K562 (cell line): ENCODE data around the gene NPR3. TPM values are rescaled to one million over a fixed set of nuclear protein-coding genes. Genes with fewer than 3 reads are reported as not detected.

Source experiments
- ATAC-seq: fragments of 200-7000 bp; cut with Tn5 transposase; 3 replicates; pipeline ENCODE4 v1.9.1; 2020; ENCODE audit warnings: moderate library complexity
- BruUV-seq: library from RNA; stranded (reverse); fragments of 400-500 nt; replicated peaks from 2 replicates; lab custom pipeline; 2021; lab: Mats Ljungman, UMichigan
- CTCF ChIA-PET: fragments of 300-600 bp; formaldehyde crosslinking; extraction: SDS; loops from one replicate; lab custom pipeline; 2021; ENCODE audit warnings: low intra/inter-chr PET ratio; lab: Yijun Ruan, JAX
- POLR2A ChIA-PET: fragments of 300-600, 350-650 bp; sonication (Branson Sonifier 250); formaldehyde crosslinking; extraction: SDS; loops from one replicate; lab custom pipeline; 2021; ENCODE audit warnings: antibody characterized with exemption, inconsistent platforms; lab: Yijun Ruan, JAX
- DNase-seq, 4 experiments: peaks; one replicate each; pipeline versions ENCODE4 v3.0.0 to v3.0.0-alpha.2; 2011 to 2018; ENCODE audit warnings: low spot score in 3 of 4, mixed read lengths in 3 of 4; ENCODE audit errors: extremely low read depth in 1 of 4
- FAIRE-seq: peaks from 2 replicates; lab custom pipeline; 2011; peaks lifted over from hg19 to GRCh38; lab: Jason Lieb, UNC
- H2AFZ ChIP-seq: 2 replicates; pipeline ENCODE4 v1.6.0; 2011; ENCODE audit warnings: low read depth, low read length, control low read depth, inconsistent platforms
- H3K27ac ChIP-seq: fragments of 200-600 bp; 3 replicates; pipeline ENCODE4 v1.8.0; 2011; ENCODE audit warnings: low read depth, mild to moderate bottlenecking, control low read depth, inconsistent platforms, low read length, moderate library complexity, mixed read lengths; ENCODE audit errors: extremely low read depth
- H3K27me3 ChIP-seq, 2 experiments: fragments of 300-600 bp in 1 of 2; 2 replicates in 1 of 2; 3 replicates in 1 of 2; pipeline versions ENCODE4 v1.6.0 to v1.8.0; 2011; ENCODE audit warnings: inconsistent platforms in 2 of 2, low read length in 2 of 2, mild to moderate bottlenecking in 1 of 2, mixed read lengths in 1 of 2, moderate library complexity in 1 of 2; ENCODE audit not compliant: control insufficient read depth in 2 of 2, insufficient read depth in 2 of 2
- H3K36me3 ChIP-seq: fragments of 300-600 bp; 3 replicates; pipeline ENCODE4 v1.8.0; 2011; ENCODE audit warnings: mild to moderate bottlenecking, low read length, inconsistent platforms; ENCODE audit not compliant: control insufficient read depth, insufficient read depth
- H3K4me1 ChIP-seq, 2 experiments: fragments of 200-600 bp in 1 of 2; replicated peaks in 1 of 2; 2 replicates in 1 of 2; 3 replicates in 1 of 2; pipeline versions ENCODE4 v1.5.1 to v1.8.0; 2011; ENCODE audit warnings: inconsistent platforms in 2 of 2, low read length in 2 of 2, mild to moderate bottlenecking in 1 of 2, mixed read lengths in 1 of 2, moderate library complexity in 1 of 2; ENCODE audit not compliant: control insufficient read depth in 2 of 2, insufficient read depth in 2 of 2
- H3K4me2 ChIP-seq: 2 replicates; pipeline ENCODE4 v1.6.1; 2011; ENCODE audit warnings: low read length, control low read depth, inconsistent platforms, mixed read lengths; ENCODE audit not compliant: insufficient read depth
- H3K4me3 ChIP-seq: fragments of 200-600 bp; sonication (generic), shearing (Covaris generic); 2 replicates; pipeline ENCODE4 v1.5.1; 2016; ENCODE audit warnings: control low read depth, inconsistent platforms
- H3K79me2 ChIP-seq: fragments of 200-600 bp; 3 replicates; pipeline ENCODE4 v1.8.0; 2011; ENCODE audit warnings: low read length, inconsistent platforms; ENCODE audit not compliant: control insufficient read depth, insufficient read depth
- H3K9ac ChIP-seq, 2 experiments: 2 replicates each; pipeline versions ENCODE4 v1.6.0 to v1.6.1; 2011; ENCODE audit warnings: low read depth in 2 of 2, low read length in 2 of 2, control low read depth in 1 of 2, inconsistent platforms in 1 of 2, mild to moderate bottlenecking in 1 of 2, mixed read lengths in 1 of 2; ENCODE audit not compliant: insufficient read depth in 1 of 2
- H3K9me1 ChIP-seq: one replicate; pipeline ENCODE4 v1.6.0; 2011; ENCODE audit warnings: inconsistent platforms, mild to moderate bottlenecking, low read length, moderate library complexity; ENCODE audit not compliant: control insufficient read depth, insufficient read depth
- H3K9me3 ChIP-seq: replicated peaks from 2 replicates; pipeline ENCODE4 v1.5.1; 2011; ENCODE audit warnings: low read depth, low read length, inconsistent platforms; ENCODE audit not compliant: control insufficient read depth, insufficient read depth
- H4K20me1 ChIP-seq: replicated peaks from 2 replicates; pipeline ENCODE4 v1.6.1; 2011; ENCODE audit warnings: low read length, inconsistent platforms, mixed read lengths; ENCODE audit not compliant: control insufficient read depth, insufficient read depth
- CHCHD3 ChIP-seq: fragments of 250-450 bp; sonication (Bioruptor Pico); IDR thresholded peaks from 2 replicates; pipeline ENCODE4 v2.1.2; 2022; ENCODE audit warnings: mild to moderate bottlenecking
- GABPB2 ChIP-seq: fragments of 250-450 bp; sonication (Bioruptor Pico); conservative IDR thresholded peaks from 2 replicates; pipeline ENCODE4 v1.5.1; 2021; ENCODE audit warnings: mild to moderate bottlenecking
- KDM2B ChIP-seq: fragments of 250-450 bp; sonication (Bioruptor Pico); IDR thresholded peaks from 2 replicates; pipeline ENCODE4 v1.8.0; 2021; ENCODE audit warnings: mild to moderate bottlenecking, moderate library complexity
- KDM4B ChIP-seq, 2 experiments: fragments of 450-650 bp in 1 of 2; sonication (generic) in 1 of 2; IDR thresholded peaks; 2 replicates each; pipeline ENCODE4 v1.6.1; 2016 to 2017; ENCODE audit warnings: borderline replicate concordance in 2 of 2, antibody characterized with exemption in 1 of 2, low read depth in 1 of 2, mild to moderate bottlenecking in 1 of 2
- NR4A1 ChIP-seq, 2 experiments: fragments of 250-450 bp in 1 of 2; fragments of 450-650 bp in 1 of 2; sonication (Bioruptor Pico) in 1 of 2; IDR thresholded peaks; 2 replicates each; pipeline versions ENCODE4 v1.4.0 to v1.6.1; 2016 to 2020; ENCODE audit warnings: mild to moderate bottlenecking in 2 of 2, missing compliant biosample characterization in 1 of 2, missing genetic modification characterization in 1 of 2, moderate library complexity in 1 of 2
- NUFIP1 ChIP-seq: fragments of 450-650 bp; IDR thresholded peaks from 2 replicates; pipeline ENCODE4 v1.6.1; 2018; ENCODE audit not compliant: partially characterized antibody
- TCF3 ChIP-seq: sonication (generic); formaldehyde crosslinking; IDR thresholded peaks from 2 replicates; pipeline ENCODE4 v1.4.0; 2020; ENCODE audit warnings: mild to moderate bottlenecking, missing genetic modification reagents
- TFAM ChIP-seq: fragments of 250-450 bp; sonication (Bioruptor Pico); conservative IDR thresholded peaks from 2 replicates; pipeline ENCODE4 v1.5.0; 2021; ENCODE audit warnings: mild to moderate bottlenecking, moderate library complexity
- TGIF2 ChIP-seq: sonication (generic); formaldehyde crosslinking; IDR thresholded peaks from 2 replicates; pipeline ENCODE4 v1.8.1; 2022; ENCODE audit warnings: mild to moderate bottlenecking, missing genetic modification reagents, moderate library complexity
- THRAP3 ChIP-seq: fragments of 450-650 bp; IDR thresholded peaks from 2 replicates; pipeline ENCODE4 v1.6.1; 2016; ENCODE audit warnings: mild to moderate bottlenecking, inconsistent platforms, borderline replicate concordance
- ZNF133 ChIP-seq: fragments of 250-450 bp; sonication (Bioruptor Pico); IDR thresholded peaks from 2 replicates; pipeline ENCODE4 v1.4.0; 2020; ENCODE audit warnings: mild to moderate bottlenecking
- WGBS: fragments of 100-300 bp; shearing (Covaris generic); methylation state at CpG from one replicate; pipeline ENCODE4 v1.1.6; 2016; ENCODE audit warnings: low coverage, mixed read lengths; ENCODE audit not compliant: insufficient coverage; ENCODE audit errors: missing lambda C conversion rate; 5-methylcytosine and 5-hydroxymethylcytosine counted together
- in situ Hi-C: fragments of 300-500 bp; cut with MboI; formaldehyde crosslinking; loops from 4 replicates; pipeline ENCODE4 v1.15.0; 2018; ENCODE audit warnings: inconsistent platforms, mixed read lengths
- intact Hi-C: fragments of 100-400 bp; cut with micrococcal nuclease; formaldehyde crosslinking; loops from 2 replicates; pipeline ENCODE4 v1.14.2; 2022
- polyA plus RNA-seq, 8 experiments: library from polyadenylated mRNA; depleted of rRNA in 4 of 8; stranded (reverse) in 5 of 8; unstranded in 3 of 8; fragments of >200 nt; fragmentation: Nextera tagmentation in 2 of 8; fragmentation: Illumina TruSeq in 1 of 8; extraction: Ambion mirVana in 2 of 8; extraction: Trizol in 1 of 8; gene quantifications; 2 replicates each; pipeline versions ENCODE4 v1.2.1 to v1.2.3, GENCODE V29; 2011 to 2014; ENCODE audit warnings: inconsistent platforms in 1 of 8, missing spikeins in 1 of 8
- total RNA-seq, 7 experiments: library from RNA; depleted of rRNA in 6 of 7; stranded (reverse); fragments of >200 nt in 6 of 7; fragmentation: Illumina TruSeq in 2 of 7; extraction: Trizol in 2 of 7; gene quantifications; 2 replicates each; pipeline versions ENCODE4 v1.2.1 to v1.2.3, GENCODE V29; 2011 to 2021; ENCODE audit warnings: low replicate concordance in 1 of 7
- TF ChIP-seq, protein P1 (sequence below): fragments of 450-650 bp; formaldehyde crosslinking; IDR thresholded peaks from 2 replicates; pipeline ENCODE4 v1.4.0; 2022; ENCODE audit warnings: missing genetic modification characterization
- TF ChIP-seq, protein P2 (sequence below): fragments of 250-450 bp; sonication (Bioruptor Pico); IDR thresholded peaks from 2 replicates; pipeline ENCODE4 v1.4.0; 2020; ENCODE audit warnings: mild to moderate bottlenecking, moderate library complexity
- TF ChIP-seq, protein P3 (sequence below): fragments of 200-400 bp; formaldehyde crosslinking; IDR thresholded peaks from 2 replicates; pipeline ENCODE4 v1.6.1; 2017; ENCODE audit warnings: mild to moderate bottlenecking, low read depth, low read length, moderate library complexity
- TF ChIP-seq, protein P4 (sequence below): fragments of 250-450 bp; sonication (Bioruptor Pico); IDR thresholded peaks from 2 replicates; pipeline ENCODE4 v1.5.0; 2020; ENCODE audit warnings: mild to moderate bottlenecking

NPR3 gene
- total and polyA plus RNA-seq, 9 of the 15 experiments (the other 6 are each of a cell fraction or from before 2014, with no cell fraction given) = 0.01 to 0.11 (median 0.04) TPM; not detected in 2

DNA sequence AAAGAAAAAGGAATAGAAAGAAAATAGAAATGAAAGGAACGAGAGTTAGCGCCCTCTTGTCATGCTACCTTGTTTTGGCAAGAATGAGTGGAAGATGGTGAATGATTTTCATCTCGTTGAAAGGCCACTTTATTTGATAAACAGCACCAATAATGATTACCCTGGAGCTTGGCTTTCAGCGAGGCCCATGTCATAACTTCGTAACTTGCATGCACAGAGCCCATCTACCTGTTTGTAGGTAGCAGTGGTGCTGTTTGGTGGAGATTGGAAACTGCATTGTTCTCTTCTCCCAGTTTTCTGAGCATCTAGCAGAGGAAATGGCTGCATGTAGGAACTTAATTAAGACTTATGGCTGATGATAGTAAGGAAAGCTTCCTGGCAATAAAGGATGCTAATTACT is 59.3 kb downstream of the NPR3 start:
- in situ Hi-C loops = no loop called here
- no peak for FAIRE-seq
- Histone ChIP-seq H3K4me3 (no peak overlapping the region), H3K27ac (no peak overlapping the region), H3K79me2 (no peaks in the 10 kb centered on the region), H3K36me3 (no peaks in the 10 kb centered on the region), H3K9ac (no peak overlapping the region), H2AFZ (no peak overlapping the region), H4K20me1 (no peaks in the 10 kb centered on the region), H3K4me2 (no peak overlapping the region), H3K9me3 (no peaks in the 10 kb centered on the region), H3K4me1 (no peaks in the 10 kb centered on the region), H3K9me1 (no peaks in the 10 kb centered on the region), H3K27me3 (peaks cover 0 to 4% of the 10 kb centered on the region in 2 experiments; a peak in 1 of 5 replicates)
- ChIA-PET CTCF (no interaction called here), POLR2A (no interaction called here)
- DNase-seq = no peak
- no peak for ATAC-seq
- 0% methylated on average over 5 of the region's 5 CpGs for WGBS
- no TSS peak for BruUV-seq
- intact Hi-C loops = no loop called here
- TF ChIP-seq, protein P1, sequence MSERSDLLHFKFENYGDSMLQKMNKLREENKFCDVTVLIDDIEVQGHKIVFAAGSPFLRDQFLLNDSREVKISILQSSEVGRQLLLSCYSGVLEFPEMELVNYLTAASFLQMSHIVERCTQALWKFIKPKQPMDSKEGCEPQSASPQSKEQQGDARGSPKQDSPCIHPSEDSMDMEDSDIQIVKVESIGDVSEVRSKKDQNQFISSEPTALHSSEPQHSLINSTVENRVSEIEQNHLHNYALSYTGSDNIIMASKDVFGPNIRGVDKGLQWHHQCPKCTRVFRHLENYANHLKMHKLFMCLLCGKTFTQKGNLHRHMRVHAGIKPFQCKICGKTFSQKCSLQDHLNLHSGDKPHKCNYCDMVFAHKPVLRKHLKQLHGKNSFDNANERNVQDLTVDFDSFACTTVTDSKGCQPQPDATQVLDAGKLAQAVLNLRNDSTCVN (CRISPR knock-in tag) = no peak
- TF ChIP-seq NR4A1 (CRISPR knock-in tag; IDR thresholded peaks at IDR 0.05) = no peak
- no peak for TF ChIP-seq NR4A1 (tag; IDR thresholded peaks at IDR 0.05)
- TF ChIP-seq TGIF2 (CRISPR knock-in tag) = no peak
- no peak for TF ChIP-seq NUFIP1
- TF ChIP-seq THRAP3 = no peak
- TF ChIP-seq KDM4B (IDR thresholded peaks at IDR 0.05; ENCODE audit: borderline replicate concordance in 2 of 2, low read depth in 1 of 2) = no peak
- TF ChIP-seq, protein P2, sequence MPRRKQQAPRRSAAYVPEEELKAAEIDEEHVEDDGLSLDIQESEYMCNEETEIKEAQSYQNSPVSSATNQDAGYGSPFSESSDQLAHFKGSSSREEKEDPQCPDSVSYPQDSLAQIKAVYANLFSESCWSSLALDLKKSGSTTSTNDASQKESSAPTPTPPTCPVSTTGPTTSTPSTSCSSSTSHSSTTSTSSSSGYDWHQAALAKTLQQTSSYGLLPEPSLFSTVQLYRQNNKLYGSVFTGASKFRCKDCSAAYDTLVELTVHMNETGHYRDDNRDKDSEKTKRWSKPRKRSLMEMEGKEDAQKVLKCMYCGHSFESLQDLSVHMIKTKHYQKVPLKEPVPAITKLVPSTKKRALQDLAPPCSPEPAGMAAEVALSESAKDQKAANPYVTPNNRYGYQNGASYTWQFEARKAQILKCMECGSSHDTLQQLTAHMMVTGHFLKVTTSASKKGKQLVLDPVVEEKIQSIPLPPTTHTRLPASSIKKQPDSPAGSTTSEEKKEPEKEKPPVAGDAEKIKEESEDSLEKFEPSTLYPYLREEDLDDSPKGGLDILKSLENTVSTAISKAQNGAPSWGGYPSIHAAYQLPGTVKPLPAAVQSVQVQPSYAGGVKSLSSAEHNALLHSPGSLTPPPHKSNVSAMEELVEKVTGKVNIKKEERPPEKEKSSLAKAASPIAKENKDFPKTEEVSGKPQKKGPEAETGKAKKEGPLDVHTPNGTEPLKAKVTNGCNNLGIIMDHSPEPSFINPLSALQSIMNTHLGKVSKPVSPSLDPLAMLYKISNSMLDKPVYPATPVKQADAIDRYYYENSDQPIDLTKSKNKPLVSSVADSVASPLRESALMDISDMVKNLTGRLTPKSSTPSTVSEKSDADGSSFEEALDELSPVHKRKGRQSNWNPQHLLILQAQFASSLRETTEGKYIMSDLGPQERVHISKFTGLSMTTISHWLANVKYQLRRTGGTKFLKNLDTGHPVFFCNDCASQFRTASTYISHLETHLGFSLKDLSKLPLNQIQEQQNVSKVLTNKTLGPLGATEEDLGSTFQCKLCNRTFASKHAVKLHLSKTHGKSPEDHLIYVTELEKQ (CRISPR knock-in tag) = no peak
- no peak for TF ChIP-seq CHCHD3 (CRISPR knock-in tag)
- TF ChIP-seq KDM2B (CRISPR knock-in tag) = no peak
- no peak for TF ChIP-seq GABPB2
- TF ChIP-seq, protein P3, sequence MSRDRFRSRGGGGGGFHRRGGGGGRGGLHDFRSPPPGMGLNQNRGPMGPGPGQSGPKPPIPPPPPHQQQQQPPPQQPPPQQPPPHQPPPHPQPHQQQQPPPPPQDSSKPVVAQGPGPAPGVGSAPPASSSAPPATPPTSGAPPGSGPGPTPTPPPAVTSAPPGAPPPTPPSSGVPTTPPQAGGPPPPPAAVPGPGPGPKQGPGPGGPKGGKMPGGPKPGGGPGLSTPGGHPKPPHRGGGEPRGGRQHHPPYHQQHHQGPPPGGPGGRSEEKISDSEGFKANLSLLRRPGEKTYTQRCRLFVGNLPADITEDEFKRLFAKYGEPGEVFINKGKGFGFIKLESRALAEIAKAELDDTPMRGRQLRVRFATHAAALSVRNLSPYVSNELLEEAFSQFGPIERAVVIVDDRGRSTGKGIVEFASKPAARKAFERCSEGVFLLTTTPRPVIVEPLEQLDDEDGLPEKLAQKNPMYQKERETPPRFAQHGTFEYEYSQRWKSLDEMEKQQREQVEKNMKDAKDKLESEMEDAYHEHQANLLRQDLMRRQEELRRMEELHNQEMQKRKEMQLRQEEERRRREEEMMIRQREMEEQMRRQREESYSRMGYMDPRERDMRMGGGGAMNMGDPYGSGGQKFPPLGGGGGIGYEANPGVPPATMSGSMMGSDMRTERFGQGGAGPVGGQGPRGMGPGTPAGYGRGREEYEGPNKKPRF = no peak
- no peak for TF ChIP-seq ZNF133
- TF ChIP-seq, protein P4, sequence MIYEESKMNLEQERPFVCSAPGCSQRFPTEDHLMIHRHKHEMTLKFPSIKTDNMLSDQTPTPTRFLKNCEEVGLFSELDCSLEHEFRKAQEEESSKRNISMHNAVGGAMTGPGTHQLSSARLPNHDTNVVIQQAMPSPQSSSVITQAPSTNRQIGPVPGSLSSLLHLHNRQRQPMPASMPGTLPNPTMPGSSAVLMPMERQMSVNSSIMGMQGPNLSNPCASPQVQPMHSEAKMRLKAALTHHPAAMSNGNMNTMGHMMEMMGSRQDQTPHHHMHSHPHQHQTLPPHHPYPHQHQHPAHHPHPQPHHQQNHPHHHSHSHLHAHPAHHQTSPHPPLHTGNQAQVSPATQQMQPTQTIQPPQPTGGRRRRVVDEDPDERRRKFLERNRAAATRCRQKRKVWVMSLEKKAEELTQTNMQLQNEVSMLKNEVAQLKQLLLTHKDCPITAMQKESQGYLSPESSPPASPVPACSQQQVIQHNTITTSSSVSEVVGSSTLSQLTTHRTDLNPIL (CRISPR knock-in tag) = no peak
- no peak for TF ChIP-seq TCF3 (CRISPR knock-in tag)
- TF ChIP-seq TFAM (CRISPR knock-in tag) = no peak
